ENCODE measurements around the gene WDR18.

The WDR18 gene

GRCh38 chr19:986083-986482 is 1.9 kb downstream of the WDR18 start:
- DNase-seq = no peak
- TF ChIP-seq GATA1 (IDR thresholded peaks at IDR 0.05; ENCODE audit: low read depth, low read length) (no peak), POLR2A (IDR thresholded peaks at IDR 0.05; ENCODE audit: low read length) (no peak)

- no peak for DNase-seq
- TF ChIP-seq POLR2A (IDR thresholded peaks at IDR 0.05; ENCODE audit: low read length) (no peak), GATA1 (IDR thresholded peaks at IDR 0.05; ENCODE audit: low read depth, low read length) (no peak)
Measured at GRCh38 chr19:988081-988480, 3.9 kb downstream of the WDR18 start.

- TF ChIP-seq GATA1 (IDR thresholded peaks at IDR 0.05; ENCODE audit: low read depth, low read length) (no peak), POLR2A (IDR thresholded peaks at IDR 0.05; ENCODE audit: low read length) (no peak)
- no peak for DNase-seq
Measured at GRCh38 chr19:988510-988909, 4.4 kb downstream of the WDR18 start.

- DNase-seq = no peak
- TF ChIP-seq GATA1 (IDR thresholded peaks at IDR 0.05; ENCODE audit: low read depth, low read length) (no peak), POLR2A (IDR thresholded peaks at IDR 0.05; ENCODE audit: low read length) (no peak)
Measured at GRCh38 chr19:989381-990081, 5.4 kb downstream of the WDR18 start.

GRCh38 chr19:990119-990571 is 6.0 kb downstream of the WDR18 start:
- DNase-seq = no peak
- no peak for TF ChIP-seq POLR2A (IDR thresholded peaks at IDR 0.05; ENCODE audit: low read length)
- no peak for TF ChIP-seq GATA1 (IDR thresholded peaks at IDR 0.05; ENCODE audit: low read depth, low read length)

- TF ChIP-seq GATA1 (IDR thresholded peaks at IDR 0.05; ENCODE audit: low read depth, low read length) (no peak), POLR2A (IDR thresholded peaks at IDR 0.05; ENCODE audit: low read length) (no peak)
Measured at GRCh38 chr19:990746-991145, 6.6 kb downstream of the WDR18 start.

GRCh38 chr19:991174-991931 is 7.2 kb downstream of the WDR18 start:
- DNase-seq = peak; percentile 82 to 83
- TF ChIP-seq GATA1 (IDR thresholded peaks at IDR 0.05; ENCODE audit: low read depth, low read length) (no peak), POLR2A (IDR thresholded peaks at IDR 0.05; ENCODE audit: low read length) (no peak)

More at GRCh38 chr19:990746-991145, 6.6 kb downstream of the WDR18 start:
- DNase-seq = no peak

GRCh38 chr19:991932-992669 is 8.0 kb downstream of the WDR18 start:
- TF ChIP-seq GATA1 (IDR thresholded peaks at IDR 0.05; ENCODE audit: low read depth, low read length) (no peak), POLR2A (IDR thresholded peaks at IDR 0.05; ENCODE audit: low read length) (no peak)

GRCh38 chr19:992670-993055 is 8.5 kb downstream of the WDR18 start:
- TF ChIP-seq GATA1 (IDR thresholded peaks at IDR 0.05; ENCODE audit: low read depth, low read length) (no peak), POLR2A (IDR thresholded peaks at IDR 0.05; ENCODE audit: low read length) (no peak)
- no peak for DNase-seq

More at GRCh38 chr19:991932-992669, 8.0 kb downstream of the WDR18 start:
- no peak for DNase-seq

GRCh38 chr19:993361-993830 is 9.3 kb downstream of the WDR18 start:
- TF ChIP-seq GATA1 (IDR thresholded peaks at IDR 0.05; ENCODE audit: low read depth, low read length) = no peak
- TF ChIP-seq POLR2A (IDR thresholded peaks at IDR 0.05; ENCODE audit: low read length) = no peak
- no peak for DNase-seq

- no peak for DNase-seq
- TF ChIP-seq POLR2A (IDR thresholded peaks at IDR 0.05; ENCODE audit: low read length) = no peak
- TF ChIP-seq GATA1 (IDR thresholded peaks at IDR 0.05; ENCODE audit: low read depth, low read length) = no peak
Measured at GRCh38 chr19:993831-994393, 9.8 kb downstream of the WDR18 start.

- DNase-seq = no peak
- TF ChIP-seq GATA1 (IDR thresholded peaks at IDR 0.05; ENCODE audit: low read depth, low read length) = no peak
- no peak for TF ChIP-seq POLR2A (IDR thresholded peaks at IDR 0.05; ENCODE audit: low read length)
Measured at GRCh38 chr19:994516-994915, 10.4 kb downstream of the WDR18 start.

- no peak for TF ChIP-seq POLR2A (IDR thresholded peaks at IDR 0.05; ENCODE audit: low read length)
- no peak for TF ChIP-seq GATA1 (IDR thresholded peaks at IDR 0.05; ENCODE audit: low read depth, low read length)
Measured at GRCh38 chr19:995051-995827, 11.1 kb downstream of the WDR18 start.

More at GRCh38 chr19:995051-995827, 11.1 kb downstream of the WDR18 start:
- DNase-seq = no peak
